Activated T-cell treated with anti-CD3 and anti-CD28 coated beads, Interleukin-2, amount 50 U/mL, for 48 hours (primary cell): ENCODE results near the gene LYRM9.
"Not testable (repeated sequence)": the region's sequence is repeated elsewhere in the genome, so short reads cannot be mapped to it uniquely, and the experiment has no call there.

Source experiments
- DNase-seq, 2 experiments: peaks; one replicate each; pipeline ENCODE4 v3.0.0-alpha.2; 2020

The LYRM9 gene

GRCh38 chr17:27837769-27838168 is 55.4 kb downstream of the LYRM9 start:
- not testable (repeated sequence) for DNase-seq

GRCh38 chr17:27836651-27837050 is 56.5 kb downstream of the LYRM9 start:
- no peak for DNase-seq

- DNase-seq, result no peak
These were observed 58.6 kb downstream of the LYRM9 start for GRCh38 chr17:27834571-27834970.

- no peak for DNase-seq
These were observed 60.3 kb downstream of the LYRM9 start for GRCh38 chr17:27832831-27833230.

- DNase-seq, result not testable (repeated sequence)
These were observed 63.3 kb downstream of the LYRM9 start for GRCh38 chr17:27829888-27830287.

GRCh38 chr17:27829143-27829711 is 63.9 kb downstream of the LYRM9 start:
- not testable (repeated sequence) for DNase-seq
